HCT116 (cell line): ENCODE data around the gene HBG1. TPM values are rescaled to one million over a fixed set of nuclear protein-coding genes. Genes with fewer than 3 reads are reported as not detected.

Experiments used
- ATAC-seq: fragments of 200-7000 bp; cut with Tn5 transposase; 2 replicates; pipeline ENCODE4 v1.9.1; 2020; ENCODE audit warnings: mild to moderate bottlenecking, moderate library complexity
- BruUV-seq: library from RNA; stranded (reverse); fragments of 400-500 nt; replicated peaks from 2 replicates; lab custom pipeline; 2021; lab: Mats Ljungman, UMichigan
- CTCF ChIA-PET: fragments of 300-600 bp; sonication (Branson Sonifier 250); formaldehyde crosslinking; loops from one replicate; lab custom pipeline; 2021; ENCODE audit warnings: antibody characterized with exemption; lab: Charles Lee
- POLR2A ChIA-PET: fragments of 300-600, 350-600 bp; sonication (Branson Sonifier 250); formaldehyde crosslinking; loops from one replicate; lab custom pipeline; 2021; ENCODE audit warnings: antibody characterized with exemption; lab: Charles Lee
- RAD21 ChIA-PET, 2 experiments: fragments of 300-600 bp; sonication (Branson Sonifier 250); formaldehyde crosslinking; loops; one replicate each; lab custom pipeline; 2023; ENCODE audit warnings: low total read pairs in 2 of 2; ENCODE audit not compliant: uncharacterized antibody in 2 of 2, unreplicated experiment in 2 of 2, low non-redundant PET in 1 of 2; lab: Charles Lee
- DNase-seq: peaks from one replicate; pipeline ENCODE4 v3.0.0-alpha.2; 2010; ENCODE audit warnings: low read depth, low spot score
- H2AFZ ChIP-seq: fragments of 200-600 bp; shearing (Covaris generic), sonication (generic); 2 replicates; pipeline ENCODE4 v1.6.1; 2017; ENCODE audit warnings: low read depth, mixed run types, mixed read lengths, antibody characterized with exemption, low read length; ENCODE audit not compliant: poor library complexity, severe bottlenecking
- H3K27ac ChIP-seq: 2 replicates; pipeline ENCODE4 v1.5.1; 2012; ENCODE audit warnings: low read depth, low read length
- H3K27me3 ChIP-seq: fragments of 200-600 bp; sonication (generic); 2 replicates; pipeline ENCODE4 v1.6.1; 2016; ENCODE audit warnings: mixed run types, low read length, mixed read lengths; ENCODE audit not compliant: insufficient read depth
- H3K36me3 ChIP-seq, 2 experiments: fragments of 200-500 bp in 1 of 2; fragments of 200-600 bp in 1 of 2; sonication (Bioruptor generic) in 1 of 2; sonication (generic) in 1 of 2; 2 replicates each; pipeline versions ENCODE4 v1.5.1 to v1.6.1; 2014 to 2016; ENCODE audit warnings: low read length in 2 of 2, inconsistent platforms in 1 of 2, mixed read lengths in 1 of 2, mixed run types in 1 of 2; ENCODE audit not compliant: insufficient read depth in 2 of 2, control insufficient read depth in 1 of 2
- H3K4me1 ChIP-seq, 2 experiments: fragments of 200-600 bp in 1 of 2; sonication (generic) in 1 of 2; 2 replicates each; pipeline versions ENCODE4 v1.5.1 to v1.6.1; 2012 to 2017; ENCODE audit warnings: low read length in 2 of 2, inconsistent platforms in 1 of 2, mild to moderate bottlenecking in 1 of 2, mixed read lengths in 1 of 2, mixed run types in 1 of 2, moderate library complexity in 1 of 2; ENCODE audit not compliant: insufficient read depth in 2 of 2, control insufficient read depth in 1 of 2
- H3K4me2 ChIP-seq: fragments of 200-600 bp; sonication (generic); 2 replicates; pipeline ENCODE4 v1.6.1; 2017; ENCODE audit warnings: mixed run types, low read length, mixed read lengths
- H3K4me3 ChIP-seq, 2 experiments: fragments of 200-600 bp in 1 of 2; sonication (generic) in 1 of 2; replicated peaks in 1 of 2; 2 replicates each; pipeline ENCODE4 v1.5.1; 2011 to 2016; ENCODE audit warnings: low read length in 2 of 2, control low read depth in 1 of 2, low read depth in 1 of 2, mild to moderate bottlenecking in 1 of 2, mixed read lengths in 1 of 2, mixed run types in 1 of 2
- H3K79me2 ChIP-seq: fragments of 200-600 bp; sonication (generic); 2 replicates; pipeline ENCODE4 v1.6.1; 2017; ENCODE audit warnings: mild to moderate bottlenecking, mixed run types, low read length, moderate library complexity, mixed read lengths; ENCODE audit not compliant: insufficient read depth
- H3K9ac ChIP-seq: fragments of 200-600 bp; sonication (generic); 2 replicates; pipeline ENCODE4 v1.6.1; 2016; ENCODE audit warnings: low read length, mixed read lengths
- H3K9me2 ChIP-seq: fragments of 200-600 bp; sonication (generic), shearing (Covaris generic); 2 replicates; pipeline ENCODE4 v1.6.1; 2017; ENCODE audit warnings: mixed run types, mild to moderate bottlenecking, moderate library complexity; ENCODE audit not compliant: insufficient read depth
- H3K9me3 ChIP-seq, 2 experiments: fragments of 200-500 bp in 1 of 2; fragments of 200-600 bp in 1 of 2; sonication (Bioruptor generic) in 1 of 2; sonication (generic) in 1 of 2; 2 replicates each; pipeline ENCODE4 v1.6.1; 2014 to 2017; ENCODE audit warnings: low read length in 2 of 2, mixed read lengths in 2 of 2, inconsistent platforms in 1 of 2, low read depth in 1 of 2, mild to moderate bottlenecking in 1 of 2, mixed run types in 1 of 2, moderate library complexity in 1 of 2; ENCODE audit not compliant: control insufficient read depth in 1 of 2, insufficient read depth in 1 of 2
- H4K20me1 ChIP-seq: fragments of 200-600 bp; sonication (generic), shearing (Covaris generic); 2 replicates; pipeline ENCODE4 v1.6.1; 2017; ENCODE audit warnings: mixed run types, mild to moderate bottlenecking, moderate library complexity; ENCODE audit not compliant: insufficient read depth
- ATF3 ChIP-seq: IDR thresholded peaks from 2 replicates; pipeline ENCODE4 v1.6.1; 2012
- CBX3 ChIP-seq: IDR thresholded peaks from 2 replicates; pipeline ENCODE4 v1.6.1; 2012; ENCODE audit warnings: low read depth
- CEBPB ChIP-seq: IDR thresholded peaks from 2 replicates; pipeline ENCODE4 v1.6.1; 2012; ENCODE audit warnings: low read depth
- CTCF ChIP-seq, 3 experiments: fragments of 200-600 bp in 1 of 3; sonication (generic) in 1 of 3; IDR thresholded peaks in 2 of 3; conservative IDR thresholded peaks in 1 of 3; 2 replicates each; pipeline ENCODE4 v1.5.1; 2012 to 2017; ENCODE audit warnings: low read depth in 2 of 3, low read length in 2 of 3, antibody characterized with exemption in 1 of 3, borderline replicate concordance in 1 of 3, control low read depth in 1 of 3, mild to moderate bottlenecking in 1 of 3, mixed read lengths in 1 of 3, mixed run types in 1 of 3, moderate library complexity in 1 of 3; ENCODE audit not compliant: insufficient read depth in 1 of 3
- EGR1 ChIP-seq: IDR thresholded peaks from 2 replicates; pipeline ENCODE4 v1.6.1; 2012; ENCODE audit warnings: low read depth
- EZH2phosphoT487 ChIP-seq: fragments of 200-600 bp; IDR thresholded peaks from 2 replicates; pipeline ENCODE4 v1.6.1; 2018; ENCODE audit warnings: antibody characterized with exemption, borderline replicate concordance
- FOSL1 ChIP-seq: IDR thresholded peaks from 2 replicates; pipeline ENCODE4 v1.6.1; 2012; ENCODE audit warnings: low read depth
- JUND ChIP-seq: IDR thresholded peaks from 2 replicates; pipeline ENCODE4 v1.6.1; 2012
- MAX ChIP-seq: IDR thresholded peaks from 2 replicates; pipeline ENCODE4 v1.6.1; 2012
- POLR2A ChIP-seq: IDR thresholded peaks from 2 replicates; pipeline ENCODE4 v1.7.0; 2011; ENCODE audit warnings: borderline replicate concordance; ENCODE audit not compliant: insufficient read depth, insufficient read length; ENCODE audit errors: extremely low read depth
- POLR2AphosphoS5 ChIP-seq: IDR thresholded peaks from 2 replicates; pipeline ENCODE4 v1.6.1; 2011; ENCODE audit warnings: mild to moderate bottlenecking, low read depth, low read length, moderate library complexity
- RAD21 ChIP-seq: IDR thresholded peaks from 2 replicates; pipeline ENCODE4 v1.6.1; 2012; ENCODE audit warnings: low read depth, mild to moderate bottlenecking
- REST ChIP-seq: IDR thresholded peaks from 2 replicates; pipeline ENCODE4 v1.6.1; 2012; ENCODE audit warnings: low read depth
- SIN3A ChIP-seq: IDR thresholded peaks from 2 replicates; pipeline ENCODE4 v1.6.1; 2012; ENCODE audit warnings: low read depth
- SP1 ChIP-seq: IDR thresholded peaks from 2 replicates; pipeline ENCODE4 v1.6.1; 2012; ENCODE audit warnings: low read depth
- SRF ChIP-seq: IDR thresholded peaks from 2 replicates; pipeline ENCODE4 v1.6.1; 2012; ENCODE audit warnings: low read depth
- TCF7L2 ChIP-seq: IDR thresholded peaks from 2 replicates; pipeline ENCODE4 v1.7.0; 2011; ENCODE audit warnings: borderline replicate concordance, inconsistent platforms; ENCODE audit not compliant: insufficient read depth, insufficient read length; ENCODE audit errors: extremely low read depth
- ZBTB33 ChIP-seq: IDR thresholded peaks from 2 replicates; pipeline ENCODE4 v1.6.1; 2011; ENCODE audit warnings: mild to moderate bottlenecking, low read length, moderate library complexity; ENCODE audit not compliant: insufficient replicate concordance; ENCODE audit errors: extremely low read depth
- ZFX ChIP-seq: fragments of 450-650 bp; IDR thresholded peaks from 2 replicates; pipeline ENCODE4 v1.6.1; 2017
- ZNF274 ChIP-seq: fragments of 200-500 bp; sonication (Bioruptor generic); IDR thresholded peaks from 2 replicates; pipeline ENCODE4 v1.6.1; 2014; ENCODE audit warnings: mild to moderate bottlenecking, low read depth, low read length, inconsistent platforms
- intact Hi-C: fragments of 100-400 bp; cut with micrococcal nuclease; formaldehyde crosslinking; loops from 2 replicates; pipeline ENCODE4 v1.10.0; 2022
- total RNA-seq: library from RNA; stranded (reverse); gene quantifications from one replicate; pipeline ENCODE4 v1.2.1, GENCODE V29; 2021; ENCODE audit not compliant: unreplicated experiment

The HBG1 gene
- total RNA-seq, 1 experiment from 2014 or later: 3.6 TPM

GRCh38 chr11:5258543-5259262 lies 9.0 kb upstream of the HBG1 start:
- Histone ChIP-seq H3K9me3 (no peaks in the 10 kb centered on the region), H3K36me3 (no peaks in the 10 kb centered on the region; a peak in 2 of 4 replicates), H3K27me3 (no peaks in the 10 kb centered on the region), H3K79me2 (no peaks in the 10 kb centered on the region), H3K4me1 (no peaks in the 10 kb centered on the region), H3K27ac (no peak overlapping the region), H3K9me2 (no peaks in the 10 kb centered on the region), H4K20me1 (no peaks in the 10 kb centered on the region), H3K9ac (no peak overlapping the region), H3K4me3 (no peak overlapping the region), H3K4me2 (no peak overlapping the region), H2AFZ (no peak overlapping the region)
- DNase-seq: no peak
- RAD21 ChIA-PET: no interaction called here
- CTCF ChIA-PET: no interaction called here
- TF ChIP-seq RAD21: no peak
- TF ChIP-seq MAX: no peak
- TF ChIP-seq CTCF (IDR thresholded peaks at IDR 0.05 in 2 of 3, conservative IDR thresholded peaks at IDR 0.05 in 1 of 3; ENCODE audit: borderline replicate concordance in 1 of 3, insufficient read depth in 1 of 3, low read depth in 2 of 3, low read length in 2 of 3): no peak
- no peak for TF ChIP-seq ZBTB33
- TF ChIP-seq SP1: no peak
- no peak for TF ChIP-seq EGR1
- no peak for TF ChIP-seq TCF7L2
- no peak for TF ChIP-seq SRF
- TF ChIP-seq FOSL1: no peak
- TF ChIP-seq ATF3: no peak
- TF ChIP-seq EZH2phosphoT487: no peak
- no peak for TF ChIP-seq CEBPB
- TF ChIP-seq CBX3: no peak
- TF ChIP-seq POLR2AphosphoS5: no peak
- TF ChIP-seq REST: no peak
- no peak for TF ChIP-seq SIN3A
- no peak for TF ChIP-seq ZFX
- no peak for TF ChIP-seq JUND
- no peak for TF ChIP-seq ZNF274
- TF ChIP-seq POLR2A: no peak
- ATAC-seq: no peak
- no TSS peak for BruUV-seq
- POLR2A ChIA-PET: no interaction called here
- intact Hi-C loops: no loop called here
